Endothelial cell of umbilical vein (primary cell): Measurements from ENCODE around the gene ZPR1. TPM values are rescaled to one million over a fixed set of nuclear protein-coding genes. Genes with fewer than 3 reads are reported as not detected.

Experiments
- BruUV-seq: library from RNA; stranded (reverse); fragments of 400-500 nt; replicated peaks from 2 replicates; lab custom pipeline; 2021; lab: Mats Ljungman, UMichigan
- CTCF ChIA-PET: fragments of 300-600, 350-600 bp; sonication (Branson Sonifier 250); formaldehyde crosslinking; loops from one replicate; lab custom pipeline; 2021; ENCODE audit warnings: antibody characterized with exemption, inconsistent platforms; lab: Charles Lee
- POLR2A ChIA-PET: fragments of 300-600, 350-600 bp; sonication (Branson Sonifier 250); formaldehyde crosslinking; loops from one replicate; lab custom pipeline; 2021; ENCODE audit warnings: antibody characterized with exemption, inconsistent platforms; lab: Charles Lee
- DNase-seq: peaks from one replicate; pipeline ENCODE4 v3.0.0-alpha.2; 2011; ENCODE audit warnings: low read depth, low spot score
- FAIRE-seq: peaks from 2 replicates; lab custom pipeline; 2011; peaks lifted over from hg19 to GRCh38; lab: Jason Lieb, UNC
- H2AFZ ChIP-seq: 2 replicates; pipeline ENCODE4 v1.6.0; 2012; ENCODE audit warnings: low read depth, low read length, control low read depth, inconsistent platforms
- H3K27ac ChIP-seq: 2 replicates; pipeline ENCODE4 v1.5.1; 2011; ENCODE audit warnings: low read depth, mild to moderate bottlenecking, control low read depth, low read length, moderate library complexity; ENCODE audit not compliant: insufficient read depth
- H3K27me3 ChIP-seq, 2 experiments: 2 replicates each; pipeline versions ENCODE4 v1.6.0 to v1.6.1; 2011; ENCODE audit warnings: low read length in 2 of 2, mixed read lengths in 1 of 2; ENCODE audit not compliant: control insufficient read depth in 2 of 2, insufficient read depth in 2 of 2
- H3K36me3 ChIP-seq, 2 experiments: 2 replicates in 1 of 2; 3 replicates in 1 of 2; pipeline ENCODE4 v1.5.1; 2011; ENCODE audit warnings: low read length in 2 of 2, mild to moderate bottlenecking in 1 of 2, moderate library complexity in 1 of 2; ENCODE audit not compliant: control insufficient read depth in 2 of 2, insufficient read depth in 2 of 2; ENCODE audit errors: extremely low read depth in 1 of 2
- H3K4me1 ChIP-seq: 3 replicates; pipeline ENCODE4 v1.5.1; 2011; ENCODE audit warnings: mild to moderate bottlenecking, low read length; ENCODE audit not compliant: control insufficient read depth, insufficient read depth; ENCODE audit errors: extremely low read depth
- H3K4me2 ChIP-seq: 2 replicates; pipeline ENCODE4 v1.6.1; 2011; ENCODE audit warnings: low read length, control low read depth, mixed read lengths; ENCODE audit not compliant: insufficient read depth
- H3K4me3 ChIP-seq, 3 experiments: fragments of 200-600 bp in 1 of 3; sonication (generic), shearing (Covaris generic) in 1 of 3; replicated peaks in 1 of 3; 2 replicates each; pipeline ENCODE4 v1.5.1; 2011 to 2016; ENCODE audit warnings: control low read depth in 3 of 3, low read length in 3 of 3, mild to moderate bottlenecking in 2 of 3, inconsistent platforms in 1 of 3, low read depth in 1 of 3, moderate library complexity in 1 of 3; ENCODE audit not compliant: insufficient read depth in 1 of 3
- H3K79me2 ChIP-seq: 2 replicates; pipeline ENCODE4 v1.6.0; 2012; ENCODE audit warnings: low read length, inconsistent platforms; ENCODE audit not compliant: control insufficient read depth, insufficient read depth
- H3K9ac ChIP-seq: replicated peaks from 2 replicates; pipeline ENCODE3; 2011; ENCODE audit warnings: low read length, control low read depth; ENCODE audit not compliant: insufficient read depth; ENCODE audit errors: extremely low read depth
- H3K9me1 ChIP-seq: replicated peaks from 3 replicates; pipeline ENCODE4 v1.6.0; 2011; ENCODE audit warnings: mild to moderate bottlenecking, low read length; ENCODE audit not compliant: control insufficient read depth, insufficient read depth; ENCODE audit errors: extremely low read depth
- H3K9me3 ChIP-seq: replicated peaks from 2 replicates; pipeline ENCODE4 v1.5.1; 2012; ENCODE audit warnings: low read length, inconsistent platforms; ENCODE audit not compliant: control insufficient read depth, insufficient read depth
- H4K20me1 ChIP-seq: replicated peaks from 2 replicates; pipeline ENCODE3; 2011; ENCODE audit warnings: mild to moderate bottlenecking, low read length; ENCODE audit not compliant: control insufficient read depth, insufficient read depth; ENCODE audit errors: extremely low read depth
- CTCF ChIP-seq, 2 donors: IDR thresholded peaks; 1 replicate in 1 of 2; 2 replicates in 1 of 2; pipeline ENCODE4 v1.5.1; 2011; ENCODE audit warnings: low read length in 2 of 2, mild to moderate bottlenecking in 2 of 2, moderate library complexity in 2 of 2, control low read depth in 1 of 2, inconsistent platforms in 1 of 2, low read depth in 1 of 2; ENCODE audit not compliant: insufficient read depth in 1 of 2; ENCODE audit errors: extremely low read depth in 1 of 2
- EZH2 ChIP-seq: IDR thresholded peaks from 2 replicates; pipeline ENCODE4 v1.6.1; 2012; ENCODE audit warnings: borderline replicate concordance, low read depth, mild to moderate bottlenecking, moderate library complexity, low read length, inconsistent platforms; ENCODE audit not compliant: severe bottlenecking
- FOS ChIP-seq: IDR thresholded peaks from 2 replicates; pipeline ENCODE4 v1.6.1; 2011; ENCODE audit warnings: mild to moderate bottlenecking, low read length, moderate library complexity, borderline replicate concordance; ENCODE audit not compliant: insufficient read depth
- GATA2 ChIP-seq: IDR thresholded peaks from 2 replicates; pipeline ENCODE4 v1.7.0; 2011; ENCODE audit warnings: low read depth, mild to moderate bottlenecking, moderate library complexity, mixed read lengths, low read length; ENCODE audit not compliant: insufficient read length, insufficient read depth
- JUN ChIP-seq: IDR thresholded peaks from 2 replicates; pipeline ENCODE4 v1.6.1; 2011; ENCODE audit warnings: borderline replicate concordance, low read depth; ENCODE audit not compliant: insufficient read length, insufficient read depth
- MAX ChIP-seq: IDR thresholded peaks from 2 replicates; pipeline ENCODE4 v1.6.1; 2011; ENCODE audit not compliant: insufficient read depth, insufficient read length
- MYC ChIP-seq: IDR thresholded peaks from one replicate; pipeline ENCODE4 v1.6.1; 2011; ENCODE audit warnings: mild to moderate bottlenecking, low read depth, low read length
- POLR2A ChIP-seq: IDR thresholded peaks from 2 replicates; pipeline ENCODE4 v1.6.1; 2012; ENCODE audit warnings: low read depth, mild to moderate bottlenecking, control low read depth, low read length
- POLR2AphosphoS5 ChIP-seq: IDR thresholded peaks from 2 replicates; pipeline ENCODE4 v1.6.1; 2012; ENCODE audit warnings: low read depth, mild to moderate bottlenecking, control low read depth, low read length, moderate library complexity; ENCODE audit not compliant: insufficient read depth
- dilution Hi-C: fragments of 300-500 bp; cut with MboI; formaldehyde crosslinking; loops from one replicate; pipeline ENCODE4 v1.15.0; 2019; ENCODE audit warnings: low sequenced_read_pairs; ENCODE audit not compliant: extremely low pct_ligation_motif_present
- intact Hi-C: fragments of 100-400 bp; cut with micrococcal nuclease; formaldehyde crosslinking; loops from one replicate; pipeline ENCODE4 v1.10.0; 2022
- polyA plus RNA-seq, 4 experiments: library from polyadenylated mRNA; depleted of rRNA in 3 of 4; stranded (reverse) in 3 of 4; unstranded in 1 of 4; fragments of >200 nt; gene quantifications; 2 replicates each; pipeline versions ENCODE4 v1.2.1 to v1.2.3, GENCODE V29; 2011 to 2012; ENCODE audit warnings: missing spikeins in 1 of 4
- total RNA-seq: library from RNA; stranded (reverse); gene quantifications from 2 replicates; pipeline ENCODE4 v1.2.3, GENCODE V29; 2021

The ZPR1 gene
- total and polyA plus RNA-seq, 2 donors (not counting 3 experiments of a cell fraction or from before 2014, with no cell fraction given): 22.6 to 54.5 TPM

- no peak for FAIRE-seq
- dilution Hi-C loops: no loop called here
- TF ChIP-seq JUN (no peak), POLR2AphosphoS5 (no peak), EZH2 (no peak), FOS (no peak), MYC (no peak), MAX (no peak), GATA2 (no peak), POLR2A (no peak), CTCF (IDR thresholded peaks at IDR 0.05; ENCODE audit: extremely low read depth in 1 of 2, insufficient read depth in 1 of 2, low read depth in 1 of 2, low read length in 2 of 2) (no peak)
- Histone ChIP-seq H3K36me3 (no peaks in the 10 kb centered on the region), H3K9ac (no peak overlapping the region), H3K4me2 (no peak overlapping the region), H3K27ac (no peak overlapping the region), H3K4me3 (no peak overlapping the region), H3K4me1 (peaks cover 2% of the 10 kb centered on the region), H3K79me2 (no peaks in the 10 kb centered on the region), H2AFZ (no peak overlapping the region), H4K20me1 (no peaks in the 10 kb centered on the region), H3K9me1 (no peaks in the 10 kb centered on the region), H3K27me3 (no peaks in the 10 kb centered on the region), H3K9me3 (no peaks in the 10 kb centered on the region)
- intact Hi-C loops: no loop called here
- DNase-seq: no peak
- CTCF ChIA-PET: interaction anchor here (0.6 to 1.9 kb wide), 2 partner anchors 39 to 275 kb away, joined by 4 to 7 read pairs; partner anchors contain the start of gene APOA5
- POLR2A ChIA-PET: no interaction called here
- BruUV-seq: no TSS peak
Measured at GRCh38 chr11:116830184-116830912, 42.5 kb upstream of the ZPR1 start.
